CD4-positive, alpha-beta T cell treated with Interleukin-15 for 4 hours (primary cell): Measurements from ENCODE around the gene B9D2.
"Not testable (repeated sequence)": the region's sequence is repeated elsewhere in the genome, so short reads cannot be mapped to it uniquely, and the experiment has no call there.

ENCODE experiments used
- DNase-seq: peaks from one replicate; pipeline ENCODE4 v3.0.0-alpha.2; 2020; ENCODE audit warnings: low spot score

Gene B9D2

DNA sequence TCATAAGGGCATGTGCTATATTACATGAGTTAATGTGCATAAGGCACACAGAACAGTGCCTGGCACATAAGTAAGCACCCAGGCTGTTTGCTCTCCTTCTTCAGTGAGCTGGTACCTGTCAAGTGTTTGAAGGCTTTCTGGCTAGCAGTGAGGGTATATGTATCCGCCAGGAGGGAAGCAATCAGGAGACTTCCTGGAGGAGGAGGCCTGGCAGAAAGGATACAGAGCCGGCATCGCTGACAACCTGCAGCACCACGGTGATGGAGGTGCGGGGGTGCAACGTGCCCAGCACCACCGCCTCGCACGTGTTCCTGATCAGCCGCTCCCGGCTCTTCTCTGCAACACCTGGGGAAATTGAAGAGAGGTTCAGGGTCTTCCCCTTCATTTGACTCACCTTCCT, 27.7 kb upstream of the B9D2 start:
- DNase-seq = no peak

DNA sequence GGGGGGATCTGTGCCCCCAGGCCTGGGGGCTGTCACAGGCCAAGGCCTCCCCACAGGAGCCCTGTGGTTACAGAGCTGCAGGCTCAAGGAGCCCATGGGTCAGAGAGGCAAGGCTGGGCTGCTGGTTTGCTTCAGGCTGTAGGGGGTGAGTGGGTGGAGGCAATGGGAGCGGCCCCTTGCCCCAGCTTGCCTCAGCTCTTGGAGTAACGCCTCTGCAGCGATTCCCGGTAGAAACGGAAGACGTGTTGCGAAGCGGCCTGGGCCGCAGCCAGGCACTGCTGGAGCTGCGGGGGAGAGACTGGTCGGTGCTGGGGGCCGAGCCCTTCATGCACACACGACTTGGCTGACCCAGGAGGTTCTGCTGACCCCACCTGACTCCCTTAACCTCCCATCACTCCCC, 22.5 kb upstream of the B9D2 start:
- no peak for DNase-seq

DNA sequence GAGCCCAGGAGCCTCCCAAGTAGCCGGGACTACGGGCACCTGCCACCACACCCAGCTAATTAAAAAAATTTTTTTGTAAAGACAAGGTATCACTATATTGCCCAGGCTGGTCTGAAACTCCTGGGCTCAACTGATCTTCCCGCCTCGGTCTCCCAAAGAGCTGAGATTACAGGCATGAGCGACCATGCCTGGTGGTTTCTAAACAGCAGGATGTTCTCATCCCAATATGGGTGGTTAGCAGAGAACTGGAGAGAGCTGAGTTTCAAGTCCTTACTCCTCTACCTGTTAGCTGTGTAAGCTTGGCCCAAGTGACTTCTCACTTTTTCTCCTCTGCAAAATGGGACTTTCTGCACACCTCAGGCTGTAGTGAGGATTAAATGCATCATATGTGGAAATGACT, 20.4 kb upstream of the B9D2 start:
- DNase-seq = no peak

DNA sequence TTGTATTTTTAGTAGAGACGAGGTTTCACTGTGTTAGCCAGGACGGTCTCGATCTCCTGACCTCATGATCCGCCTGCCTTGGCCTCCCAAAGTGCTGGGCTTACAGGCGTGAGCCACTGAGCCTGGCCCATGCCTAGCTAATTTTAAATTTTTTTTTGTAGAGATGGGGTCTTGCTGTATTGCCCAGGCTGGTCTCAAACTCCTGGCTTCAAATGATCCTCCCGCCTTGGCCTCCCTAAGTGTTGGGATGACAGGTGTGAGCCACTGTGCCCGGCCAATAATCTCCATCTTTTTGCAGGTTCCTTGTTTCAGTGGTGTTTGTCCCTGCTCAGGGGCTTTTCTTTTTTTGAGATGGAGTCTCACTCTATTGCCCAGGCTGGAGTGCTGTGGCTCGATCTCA, 17.6 kb upstream of the B9D2 start:
- not testable (repeated sequence) for DNase-seq

DNA sequence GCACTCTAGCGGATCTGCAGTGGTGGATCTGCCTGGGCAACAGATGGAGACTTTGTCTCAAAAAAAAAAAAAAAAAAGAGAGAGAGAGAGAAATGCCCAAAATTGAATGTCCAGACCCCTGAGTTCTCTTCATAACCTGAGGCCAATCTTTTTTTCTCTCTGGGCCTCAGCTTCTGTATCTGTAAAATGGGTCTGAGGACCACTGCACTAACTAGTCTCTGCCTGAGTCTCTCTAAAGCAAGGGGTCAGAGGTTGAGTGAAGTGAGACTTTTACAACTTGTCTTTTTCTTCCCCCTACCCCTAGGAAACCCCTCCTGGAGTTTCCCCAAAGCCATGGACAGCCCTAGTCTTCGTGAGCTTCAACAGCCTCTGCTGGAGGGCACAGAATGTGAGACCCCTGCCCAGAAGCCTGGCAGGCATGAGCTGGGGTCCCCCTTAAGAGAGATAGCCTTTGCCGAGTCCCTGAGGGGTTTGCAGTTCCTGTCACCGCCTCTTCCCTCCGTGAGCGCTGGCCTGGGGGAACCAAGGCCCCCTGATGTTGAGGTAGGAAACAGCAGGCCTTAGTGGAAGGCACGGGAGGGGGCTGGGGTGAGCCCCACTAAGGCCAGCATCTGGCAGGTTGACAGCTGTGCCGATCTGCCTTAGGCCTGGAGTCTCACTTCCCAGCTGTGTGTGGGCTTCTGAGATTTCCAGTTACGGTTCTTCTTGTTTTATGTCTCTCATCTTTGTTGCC, 14.2 kb upstream of the B9D2 start:
- DNase-seq = no peak

DNA sequence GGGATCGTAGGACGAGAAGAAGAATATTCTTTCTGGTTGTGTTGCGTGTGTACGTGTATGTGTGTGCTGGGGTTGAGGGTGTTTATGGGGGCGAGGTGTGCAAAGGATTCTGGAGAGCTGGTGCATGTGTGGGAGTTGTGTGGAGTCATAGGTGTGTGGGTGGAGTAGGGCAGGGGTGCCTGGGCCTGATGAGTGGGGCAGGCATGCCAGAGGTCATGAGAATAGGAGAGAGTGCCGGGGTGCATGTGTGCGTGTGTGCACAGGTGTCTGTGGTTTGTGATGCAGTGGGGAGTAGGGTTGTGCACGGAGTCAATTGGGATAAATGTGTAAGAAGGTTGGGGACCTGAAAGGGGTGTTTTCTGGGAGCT, 13.0 kb upstream of the B9D2 start:
- DNase-seq = no peak

DNA sequence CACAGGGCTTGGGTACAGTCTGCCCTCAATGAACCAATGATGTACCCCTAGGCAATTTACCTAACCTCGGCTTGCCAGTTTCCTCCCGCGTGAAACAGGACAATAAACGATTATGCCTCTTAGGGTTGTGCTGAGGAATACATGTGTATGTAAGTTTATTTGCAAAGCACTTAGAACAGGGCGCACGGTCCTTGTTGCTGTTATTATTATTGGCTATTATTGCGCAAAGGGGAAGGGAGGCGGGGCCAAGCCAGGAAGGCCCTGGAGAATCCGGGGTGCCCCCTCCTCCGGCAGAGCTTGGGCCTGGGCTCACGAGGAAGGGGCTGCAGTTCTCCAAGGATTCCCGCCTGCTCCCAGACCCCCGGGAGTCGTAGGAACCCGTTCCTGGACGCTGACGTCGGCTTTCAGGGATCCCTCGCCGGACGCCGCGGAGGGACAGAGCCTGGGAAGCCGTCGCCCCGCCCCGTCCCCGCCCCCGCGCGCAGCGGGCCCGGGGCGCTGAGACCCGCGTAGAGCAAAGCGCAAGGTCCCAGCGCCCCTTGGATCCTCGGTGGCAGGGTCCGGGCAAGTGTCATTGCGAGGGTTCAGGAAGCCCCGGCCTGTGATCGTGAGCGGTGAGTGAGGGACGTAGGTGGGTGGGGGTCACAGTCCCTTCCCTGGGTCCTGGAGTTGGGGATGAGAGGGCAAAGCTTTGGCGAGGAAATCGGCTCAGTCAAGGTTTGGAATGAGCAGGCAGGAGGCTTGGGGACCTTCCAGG, 12.5 kb upstream of the B9D2 start, which contains the start of gene TMEM91:
Gene TMEM91 (plus strand): TSS at position 293 of the 757 bp plus-strand sequence. CDS start 1,777 bp downstream, outside the sequence.
- no peak for DNase-seq

DNA sequence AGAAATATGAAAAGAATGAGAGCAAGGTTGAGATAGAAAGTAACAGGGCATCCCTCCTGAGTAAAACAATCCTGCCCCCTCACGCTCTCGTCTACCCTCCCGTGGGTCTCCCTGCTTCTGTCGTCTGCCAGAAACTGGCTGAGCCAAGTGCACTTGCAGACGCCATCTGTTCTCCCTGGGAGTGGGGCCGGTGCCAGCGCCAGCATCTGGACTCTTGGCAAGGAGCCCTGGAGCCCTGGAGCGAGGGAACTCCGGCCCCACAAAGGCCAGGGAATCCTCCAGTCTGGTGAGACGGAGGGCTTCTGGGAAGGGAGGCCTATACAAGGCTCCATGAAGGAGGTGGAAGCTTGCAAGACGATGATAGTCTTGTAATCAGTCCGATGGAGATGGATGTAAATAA, 10.0 kb upstream of the B9D2 start:
- DNase-seq = no peak

DNA sequence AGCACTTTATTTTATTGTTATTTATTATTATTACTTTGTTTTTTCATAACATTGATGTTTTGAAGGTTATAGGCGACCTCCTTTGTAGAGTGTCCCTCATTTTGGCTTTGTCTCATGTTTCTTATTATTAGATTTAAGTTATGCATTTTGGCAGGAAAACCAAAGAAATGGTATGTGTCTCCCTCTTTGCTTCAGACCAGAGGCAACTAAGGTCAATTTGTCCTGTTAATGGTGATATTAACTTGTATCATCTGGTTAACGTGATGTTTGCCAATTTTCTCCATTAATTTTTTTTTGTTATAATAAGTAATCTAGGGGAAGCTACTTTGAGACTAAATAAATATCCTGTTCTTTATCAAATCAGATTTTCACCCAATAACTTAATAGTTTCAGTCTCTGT, 8.6 kb upstream of the B9D2 start:
- DNase-seq = no peak

DNA sequence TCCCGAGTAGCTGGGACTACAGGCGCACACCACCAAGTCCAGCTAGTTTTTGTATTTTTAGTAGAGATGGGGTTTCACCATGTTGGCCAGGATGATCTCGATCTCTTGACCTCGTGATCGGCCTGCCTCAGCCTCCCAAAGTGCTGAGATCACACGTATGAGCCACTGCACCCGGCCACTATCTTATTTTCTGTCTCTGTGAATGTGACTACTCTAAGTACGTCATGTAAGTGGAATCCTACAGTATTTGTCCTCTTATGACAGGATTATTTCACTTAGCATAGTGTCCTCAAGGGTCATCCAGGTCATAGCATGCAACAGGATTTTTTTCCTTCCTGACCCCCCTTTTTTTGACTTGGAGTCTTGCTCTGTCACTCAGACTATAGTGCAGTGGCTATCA, 7.6 kb upstream of the B9D2 start:
- no peak for DNase-seq

DNA sequence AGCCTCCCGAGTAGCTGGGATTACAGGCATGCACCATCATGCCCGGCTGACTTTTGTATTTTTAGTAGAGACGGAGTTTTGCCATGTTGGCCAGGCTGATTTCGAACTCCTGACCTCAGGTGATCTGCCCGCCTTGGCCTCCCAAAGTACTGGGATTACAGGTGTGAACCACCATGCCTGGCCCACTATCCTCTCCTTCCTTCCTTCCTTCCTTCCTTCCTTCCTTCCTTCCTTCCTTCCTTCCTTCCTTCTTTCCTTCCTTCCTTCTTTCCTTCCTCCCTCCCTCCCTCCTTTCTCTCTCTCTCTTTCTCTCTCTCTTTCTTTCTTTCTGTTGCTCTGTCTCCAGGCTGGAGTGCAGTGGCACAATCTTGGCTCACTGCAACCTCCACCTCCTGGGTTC, 7.2 kb upstream of the B9D2 start:
- not testable (repeated sequence) for DNase-seq

DNA sequence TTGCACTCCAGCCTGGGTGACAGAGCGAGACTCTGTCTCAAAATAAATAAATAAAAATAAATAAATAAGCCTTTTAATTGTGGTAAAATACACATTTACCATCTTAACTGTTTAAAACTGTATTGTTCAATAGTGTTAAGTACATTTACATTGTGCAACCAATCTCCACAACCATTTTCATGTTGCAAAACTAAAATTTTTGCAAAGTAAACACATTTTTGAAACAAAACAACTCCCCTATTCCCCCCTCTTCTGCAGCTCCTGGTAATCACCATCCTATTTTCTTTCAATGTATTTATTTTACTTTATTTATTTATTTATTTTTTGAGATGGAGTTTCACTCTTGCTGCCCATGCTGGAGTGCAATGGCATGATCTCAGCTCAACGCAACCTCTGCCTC, 5.8 kb upstream of the B9D2 start:
- DNase-seq = no peak

DNA sequence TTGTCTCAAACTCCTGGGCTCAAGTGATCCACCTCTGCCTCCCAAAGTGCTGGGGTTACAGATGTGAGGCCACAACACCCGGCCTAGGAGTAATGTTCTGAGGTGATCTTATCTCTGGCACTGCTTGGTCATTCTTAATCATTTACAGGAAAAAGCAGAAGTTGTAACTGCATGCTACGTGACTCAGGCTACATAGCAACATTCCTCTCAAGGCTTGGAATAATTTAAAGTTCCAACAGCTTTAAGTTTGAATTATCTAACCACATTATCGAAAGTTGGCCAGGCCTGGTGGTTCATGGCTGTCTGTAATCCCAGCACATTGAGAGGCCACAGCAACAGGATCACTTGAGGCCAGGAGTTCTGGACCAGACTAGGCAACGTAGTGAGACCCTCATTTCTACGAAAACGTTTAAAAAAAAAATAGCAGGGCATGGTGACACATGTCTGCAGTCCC, 3.9 kb upstream of the B9D2 start:
- no peak for DNase-seq

DNA sequence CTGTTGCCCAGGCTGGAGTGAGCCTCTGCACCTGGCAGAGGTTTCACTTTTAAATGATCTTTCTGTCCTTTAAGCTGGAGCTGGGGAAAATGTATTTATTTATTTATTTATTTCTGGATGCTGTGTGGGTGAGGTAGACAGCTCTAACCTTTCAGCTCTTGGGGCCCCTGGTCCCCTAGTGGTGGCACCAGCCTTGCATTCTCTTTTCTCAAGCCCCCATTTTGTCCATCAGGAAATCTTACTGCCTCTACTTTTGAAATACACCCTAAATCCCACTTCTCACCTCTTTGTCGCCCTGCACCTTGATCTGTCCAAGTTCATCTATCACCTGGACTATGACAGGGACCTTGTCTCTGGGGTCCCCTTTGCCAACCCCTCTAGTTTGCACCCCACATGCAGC, 2.1 kb upstream of the B9D2 start:
- DNase-seq = no peak

DNA sequence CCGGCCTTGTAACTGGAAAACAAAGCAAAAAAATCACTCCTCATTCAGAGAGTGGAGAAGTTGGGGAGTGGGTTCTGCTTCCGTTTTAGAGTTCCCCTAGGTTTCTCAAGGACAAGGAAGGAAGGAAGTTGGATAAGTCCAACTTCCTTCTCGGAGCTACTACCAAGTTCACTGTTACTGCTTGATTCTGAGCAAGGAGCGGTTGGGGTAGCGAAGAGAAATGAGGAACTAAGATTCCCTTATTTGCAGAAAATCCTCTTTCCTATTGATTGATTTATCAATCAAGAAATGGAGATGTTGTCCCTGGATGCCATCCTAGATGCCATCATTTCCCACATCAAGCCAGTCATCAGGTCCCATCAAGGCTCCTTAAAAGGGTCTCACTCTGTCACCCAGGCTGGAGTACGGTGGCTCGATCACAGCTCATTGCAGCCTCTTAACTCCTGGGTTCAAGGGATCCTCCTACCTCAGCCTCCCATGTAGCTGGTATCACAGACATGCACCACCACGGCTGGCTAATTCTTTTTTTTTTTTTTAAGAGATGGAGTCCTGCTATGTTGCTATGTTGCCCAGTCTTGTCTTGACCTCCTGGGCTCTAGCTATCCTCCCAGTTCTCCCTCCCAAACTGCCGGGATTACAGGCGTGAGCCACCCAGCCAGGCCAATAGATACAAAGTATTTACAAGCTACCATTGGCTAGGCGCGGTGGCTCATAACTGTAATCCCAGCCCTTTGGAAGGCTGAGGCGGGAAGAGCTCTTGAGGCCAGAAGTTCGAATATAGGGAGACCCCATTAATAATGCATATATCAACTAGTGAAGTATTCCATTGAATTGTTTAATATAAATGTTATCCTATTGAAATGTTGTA, 809 bp upstream of the B9D2 start:
- DNase-seq = no peak

DNA sequence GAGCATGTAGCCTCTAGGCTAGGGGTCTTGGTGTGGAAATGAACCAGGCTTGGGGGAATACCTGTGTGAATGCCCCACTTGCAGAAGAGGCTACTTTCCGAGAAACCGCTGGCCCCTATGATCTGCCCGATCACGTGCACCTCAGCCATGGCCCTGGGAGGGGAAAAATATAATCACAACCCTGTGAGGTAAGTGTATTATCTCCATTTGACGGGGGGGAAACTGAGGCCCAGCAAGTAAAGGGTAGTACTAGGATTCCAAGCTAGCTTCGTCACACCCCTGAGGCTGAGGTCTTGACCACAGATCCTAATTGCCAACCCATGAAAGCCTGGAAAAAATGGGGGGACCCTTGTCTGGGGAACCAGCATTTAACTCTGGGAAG, 587 bp downstream of the B9D2 start:
- DNase-seq = no peak

DNA sequence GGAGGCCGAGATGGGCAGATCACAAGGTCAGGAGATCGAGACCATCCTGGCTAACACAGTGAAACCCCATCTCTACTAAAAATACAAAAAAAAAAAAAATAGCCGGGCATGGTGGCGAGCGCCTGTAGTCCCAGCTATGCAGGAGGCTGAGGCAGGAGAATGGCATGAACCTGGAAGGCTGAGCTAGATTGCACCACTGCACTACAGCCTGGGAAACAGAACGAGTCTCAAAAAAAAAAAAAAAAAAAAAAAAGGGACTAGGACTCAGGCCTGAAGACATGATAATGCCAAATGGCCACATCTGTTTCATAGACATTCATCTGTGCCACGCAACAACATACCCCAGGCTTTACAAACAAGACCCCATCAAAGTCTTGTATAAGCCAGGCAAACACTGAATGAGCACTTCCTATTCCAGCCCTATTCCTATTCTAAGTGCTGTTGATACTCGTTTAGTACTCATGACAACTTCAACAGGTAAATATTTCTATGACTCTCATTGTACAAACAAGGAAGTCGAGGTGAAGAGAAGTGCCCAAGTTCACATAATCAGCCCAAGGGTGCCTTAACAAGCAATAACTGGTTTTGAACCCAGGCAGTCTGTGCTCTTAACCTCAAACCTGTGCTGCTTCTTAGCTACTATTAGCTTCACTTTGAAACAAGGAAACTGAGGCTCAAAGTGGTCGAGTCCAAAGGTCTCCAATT, 1.7 kb downstream of the B9D2 start:
- no peak for DNase-seq

DNA sequence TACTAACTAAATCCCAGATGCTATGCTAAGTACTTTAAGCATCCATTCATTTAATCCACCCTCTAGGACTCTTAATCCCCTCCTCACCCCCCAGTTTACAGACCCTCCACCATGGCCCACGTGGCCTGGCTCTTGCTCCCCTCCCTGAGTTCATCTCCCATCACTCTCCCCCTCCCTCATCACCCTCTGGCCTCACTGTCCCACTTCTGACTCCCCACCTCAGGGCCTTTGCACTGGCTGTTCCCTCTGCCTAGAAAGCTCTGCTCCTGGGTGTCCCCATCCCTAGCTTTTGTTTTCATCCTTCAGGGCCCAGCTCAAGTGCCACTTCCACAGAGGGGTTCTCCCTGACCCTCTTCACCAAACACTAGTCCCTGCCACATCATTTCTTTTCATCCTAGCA, 4.2 kb downstream of the B9D2 start:
- DNase-seq = no peak

DNA sequence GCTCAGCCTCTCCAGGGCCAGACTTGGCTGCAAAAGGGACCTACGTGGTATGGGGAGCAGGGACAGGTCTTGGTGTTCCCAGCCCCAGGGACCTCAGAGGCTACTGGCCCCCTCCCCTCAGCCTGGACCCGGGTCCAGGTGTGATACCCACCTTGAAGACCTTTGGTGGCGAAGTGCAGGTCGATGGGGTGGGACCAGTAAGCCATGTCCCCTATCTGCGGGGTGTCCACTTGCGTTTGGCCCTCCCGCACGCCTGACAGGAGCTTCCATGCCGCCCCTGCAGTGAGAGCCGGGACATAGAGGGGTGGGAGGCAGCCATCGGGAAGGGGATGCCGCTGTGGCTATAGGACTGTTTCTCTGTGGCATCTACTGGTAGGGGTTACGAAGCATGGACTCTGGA, 6.2 kb downstream of the B9D2 start:
- no peak for DNase-seq

DNA sequence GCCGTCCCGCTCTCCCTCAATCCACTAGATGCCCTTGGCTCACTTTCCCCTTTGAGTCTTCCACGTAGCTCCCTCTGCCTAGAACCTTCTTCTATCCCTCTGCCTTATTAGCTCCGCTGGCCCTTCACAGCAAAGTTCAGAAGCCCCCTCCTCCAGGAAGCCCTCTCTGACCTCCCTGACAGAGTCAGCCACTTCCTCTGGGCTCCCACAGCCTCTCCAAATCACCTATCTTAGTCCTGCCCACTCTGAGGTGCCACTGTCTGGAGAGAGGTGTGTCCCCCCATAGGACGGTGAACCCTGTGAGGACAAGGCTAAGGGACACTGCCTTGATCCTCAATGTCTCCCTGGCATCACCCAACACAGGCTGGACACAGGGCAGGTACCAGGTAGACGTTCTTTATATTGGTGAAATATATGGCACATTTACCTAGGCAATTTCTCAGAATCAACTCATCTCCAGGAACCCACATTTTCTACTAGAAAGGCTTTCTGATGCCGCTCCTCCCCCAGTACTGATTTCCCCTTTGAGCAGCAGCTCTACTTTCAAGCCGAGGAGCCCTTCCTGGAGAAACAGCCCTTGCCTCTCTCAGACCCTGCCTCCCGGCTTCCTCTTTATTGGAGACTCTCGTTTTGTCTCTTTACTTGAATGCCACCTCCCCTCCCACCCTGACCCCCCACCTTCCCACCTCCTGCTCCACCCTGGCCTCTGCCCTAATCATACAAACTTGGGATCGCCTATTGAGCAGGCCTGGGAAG, 6.8 kb downstream of the B9D2 start:
- DNase-seq = peak; percentile 50

DNA sequence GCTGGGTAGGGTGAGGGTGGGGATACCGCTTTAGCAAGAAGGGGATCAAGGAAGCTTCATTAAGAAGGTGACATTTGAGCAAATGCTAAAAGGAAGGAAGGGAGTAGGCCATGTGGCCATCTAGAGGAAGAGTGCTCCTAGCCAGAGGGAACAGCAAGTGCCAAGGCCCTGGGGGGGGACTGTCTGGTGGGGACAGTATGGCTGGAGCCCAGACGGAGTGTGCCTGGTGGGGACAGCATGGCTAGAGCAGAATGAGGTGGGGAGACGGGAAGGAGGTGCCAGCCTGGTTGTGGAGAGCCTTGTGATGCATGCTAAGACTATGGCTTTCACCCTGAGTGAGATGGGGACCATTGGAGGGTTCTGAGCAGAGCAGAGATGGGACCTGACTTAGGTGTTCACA, 8.1 kb downstream of the B9D2 start:
- DNase-seq = no peak
